Loucy (cell line): ENCODE measurements around the gene NOM1.

Experiments used
- EZH2phosphoT487 ChIP-seq: fragments of 200-600 bp; IDR thresholded peaks from 2 replicates; pipeline ENCODE4 v1.6.1; 2018; ENCODE audit warnings: antibody characterized with exemption, mild to moderate bottlenecking, moderate library complexity, borderline replicate concordance
- TF ChIP-seq, protein P1 (sequence below): fragments of 200-600 bp; sonication (generic); conservative IDR thresholded peaks from 2 replicates; pipeline ENCODE4 v1.5.1; 2014; ENCODE audit warnings: mild to moderate bottlenecking, antibody characterized with exemption, low read length

DNA sequence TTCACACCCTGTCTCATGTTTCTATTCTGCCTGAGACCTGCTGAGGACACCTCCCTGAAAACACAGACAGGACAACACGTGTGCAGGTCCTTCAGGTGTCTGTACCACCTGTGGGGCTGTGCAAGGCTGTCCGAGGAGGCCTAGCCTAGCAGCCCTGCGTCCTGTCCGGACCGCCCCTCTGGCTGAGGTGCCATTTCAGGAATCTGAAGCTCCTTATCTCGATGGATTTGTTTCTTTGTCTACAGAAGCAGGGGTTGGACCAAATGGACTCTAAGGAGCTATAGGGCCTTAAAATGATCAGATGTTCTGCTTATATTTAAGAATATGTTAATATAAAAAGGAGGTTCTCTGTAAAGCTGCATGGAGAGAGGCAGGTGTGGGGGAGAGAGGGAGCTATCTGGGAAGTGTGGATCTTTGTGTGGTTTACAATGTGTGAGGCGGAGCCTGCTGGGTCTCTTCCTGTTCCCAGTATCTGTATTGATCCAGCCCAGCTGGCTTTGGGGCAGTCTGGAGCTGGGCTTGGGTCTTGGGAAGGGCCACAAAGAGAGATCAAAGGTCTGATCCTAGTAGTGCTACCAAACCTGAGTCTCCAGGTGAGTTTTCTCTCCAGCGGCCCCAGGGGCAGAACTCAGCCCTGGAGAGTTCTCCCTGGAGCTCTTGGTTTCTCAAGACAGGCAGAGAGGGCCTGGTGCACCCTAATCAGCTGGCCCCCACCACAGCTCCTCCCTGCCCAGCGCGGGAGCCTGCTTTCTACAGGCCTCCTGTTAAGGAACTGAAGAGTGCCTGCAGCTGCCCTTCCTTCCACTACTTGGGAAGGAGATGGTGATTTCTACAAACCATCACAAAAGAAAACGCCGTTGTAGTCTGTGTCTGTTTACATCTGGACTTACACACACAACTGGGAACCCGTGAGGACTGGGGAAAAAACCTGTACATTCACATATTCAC, 64.4 kb downstream of the NOM1 start:
- TF ChIP-seq, protein P1, sequence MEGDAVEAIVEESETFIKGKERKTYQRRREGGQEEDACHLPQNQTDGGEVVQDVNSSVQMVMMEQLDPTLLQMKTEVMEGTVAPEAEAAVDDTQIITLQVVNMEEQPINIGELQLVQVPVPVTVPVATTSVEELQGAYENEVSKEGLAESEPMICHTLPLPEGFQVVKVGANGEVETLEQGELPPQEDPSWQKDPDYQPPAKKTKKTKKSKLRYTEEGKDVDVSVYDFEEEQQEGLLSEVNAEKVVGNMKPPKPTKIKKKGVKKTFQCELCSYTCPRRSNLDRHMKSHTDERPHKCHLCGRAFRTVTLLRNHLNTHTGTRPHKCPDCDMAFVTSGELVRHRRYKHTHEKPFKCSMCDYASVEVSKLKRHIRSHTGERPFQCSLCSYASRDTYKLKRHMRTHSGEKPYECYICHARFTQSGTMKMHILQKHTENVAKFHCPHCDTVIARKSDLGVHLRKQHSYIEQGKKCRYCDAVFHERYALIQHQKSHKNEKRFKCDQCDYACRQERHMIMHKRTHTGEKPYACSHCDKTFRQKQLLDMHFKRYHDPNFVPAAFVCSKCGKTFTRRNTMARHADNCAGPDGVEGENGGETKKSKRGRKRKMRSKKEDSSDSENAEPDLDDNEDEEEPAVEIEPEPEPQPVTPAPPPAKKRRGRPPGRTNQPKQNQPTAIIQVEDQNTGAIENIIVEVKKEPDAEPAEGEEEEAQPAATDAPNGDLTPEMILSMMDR, result no peak
- no peak for TF ChIP-seq EZH2phosphoT487
